A549 (cell line): ENCODE data around the gene ACAD9. TPM values are rescaled to one million over a fixed set of nuclear protein-coding genes. Genes with fewer than 3 reads are reported as not detected.

ENCODE experiments used
- ATAC-seq, 2 experiments: fragments of 200-7000 bp in 1 of 2; fragments of >200 bp in 1 of 2; cut with Nextera tagmentation in 1 of 2; cut with Tn5 transposase in 1 of 2; 3 replicates each; pipeline versions ENCODE4 v1.8.0 to v1.9.1; 2018 to 2020; ENCODE audit warnings: mild to moderate bottlenecking in 1 of 2, moderate library complexity in 1 of 2
- CTCF ChIA-PET: fragments of 300-600 bp; sonication (Branson Sonifier 250); formaldehyde crosslinking; extraction: SDS; loops from one replicate; lab custom pipeline; 2021; ENCODE audit warnings: antibody characterized with exemption, inconsistent platforms; lab: Yijun Ruan, JAX
- POLR2A ChIA-PET: fragments of 350-600 bp; formaldehyde crosslinking; extraction: SDS; loops from one replicate; lab custom pipeline; 2021; ENCODE audit warnings: antibody characterized with exemption, inconsistent platforms; lab: Yijun Ruan, JAX
- DNase-seq, 2 experiments: peaks; one replicate each; pipeline versions ENCODE4 v3.0.0 to v3.0.0-alpha.2; 2011 to 2016; ENCODE audit warnings: low read depth in 1 of 2, low spot score in 1 of 2
- FAIRE-seq: peaks from 2 replicates; lab custom pipeline; 2011; peaks lifted over from hg19 to GRCh38; lab: Jason Lieb, UNC
- H3K27ac ChIP-seq, 2 experiments: fragments of >200 bp; sonication (Bioruptor Twin); formaldehyde crosslinking; 3 replicates each; pipeline ENCODE4 v1.5.1; 2016 to 2017
- H3K4me1 ChIP-seq: fragments of >200 bp; sonication (Bioruptor Twin); formaldehyde crosslinking; 3 replicates; pipeline ENCODE4 v1.6.1; 2016
- H3K4me2 ChIP-seq: fragments of >200 bp; sonication (Bioruptor Twin); formaldehyde crosslinking; 3 replicates; pipeline ENCODE4 v1.6.1; 2016
- H3K4me3 ChIP-seq: fragments of >200 bp; sonication (Bioruptor Twin); formaldehyde crosslinking; 3 replicates; pipeline ENCODE4 v1.5.1; 2016
- H3K9me3 ChIP-seq: fragments of >200 bp; sonication (Bioruptor Twin); formaldehyde crosslinking; 3 replicates; pipeline ENCODE4 v1.6.1; 2016
- CBX2 ChIP-seq: fragments of 200-600 bp; sonication (generic); IDR thresholded peaks from 2 replicates; pipeline ENCODE4 v1.6.1; 2016; ENCODE audit warnings: low read depth, mild to moderate bottlenecking, borderline replicate concordance
- CEBPB ChIP-seq, 2 experiments: fragments of >200 bp in 1 of 2; sonication (Bioruptor Twin) in 1 of 2; formaldehyde crosslinking in 1 of 2; IDR thresholded peaks; 2 replicates each; pipeline ENCODE4 v1.6.1; 2012 to 2016
- CHD2 ChIP-seq: fragments of 150-350 bp; IDR thresholded peaks from 2 replicates; pipeline ENCODE4 v1.6.1; 2014; ENCODE audit warnings: low read length; ENCODE audit not compliant: partially characterized antibody
- CHD4 ChIP-seq: fragments of 200-600 bp; sonication (generic); IDR thresholded peaks from 2 replicates; pipeline ENCODE4 v1.6.1; 2016; ENCODE audit warnings: antibody characterized with exemption, mild to moderate bottlenecking, borderline replicate concordance
- EHMT2 ChIP-seq: fragments of 200-600 bp; sonication (generic); IDR thresholded peaks from 2 replicates; pipeline ENCODE4 v1.6.1; 2016; ENCODE audit warnings: antibody characterized with exemption, low read depth, mild to moderate bottlenecking, moderate library complexity
- EP300 ChIP-seq, 2 experiments: fragments of >200 bp; sonication (Bioruptor Twin); formaldehyde crosslinking; IDR thresholded peaks; 2 replicates in 1 of 2; 3 replicates in 1 of 2; pipeline ENCODE4 v1.6.1; 2016 to 2017
- ESRRA ChIP-seq: fragments of 150-350 bp; IDR thresholded peaks from 2 replicates; pipeline ENCODE4 v1.6.1; 2014; ENCODE audit warnings: mild to moderate bottlenecking, low read length, borderline replicate concordance
- HOXA7 ChIP-seq: fragments of 250-450 bp; sonication (Bioruptor Pico); IDR thresholded peaks from 2 replicates; pipeline ENCODE4 v1.5.0; 2020; ENCODE audit warnings: mild to moderate bottlenecking, moderate library complexity
- HOXB13 ChIP-seq: fragments of 250-450 bp; sonication (Bioruptor Pico); IDR thresholded peaks from 2 replicates; pipeline ENCODE4 v1.5.0; 2020; ENCODE audit warnings: low read depth, mild to moderate bottlenecking, moderate library complexity
- JUNB ChIP-seq: fragments of >200 bp; sonication (Bioruptor Twin); formaldehyde crosslinking; IDR thresholded peaks from 2 replicates; pipeline ENCODE4 v1.6.1; 2016
- MAFK ChIP-seq: fragments of 450-650 bp; IDR thresholded peaks from 2 replicates; pipeline ENCODE4 v1.6.1; 2014; ENCODE audit not compliant: partially characterized antibody
- RAD21 ChIP-seq, 2 experiments: fragments of >200 bp in 1 of 2; sonication (Bioruptor Twin) in 1 of 2; formaldehyde crosslinking in 1 of 2; IDR thresholded peaks in 1 of 2; conservative IDR thresholded peaks in 1 of 2; 2 replicates in 1 of 2; 3 replicates in 1 of 2; pipeline ENCODE4 v1.6.1; 2012 to 2018; ENCODE audit warnings: inconsistent platforms in 1 of 2
- RCOR1 ChIP-seq: fragments of 150-350 bp; IDR thresholded peaks from 2 replicates; pipeline ENCODE4 v1.6.1; 2014; ENCODE audit warnings: antibody characterized with exemption, low read length, low read depth
- RFX5 ChIP-seq: fragments of 450-650 bp; IDR thresholded peaks from 2 replicates; pipeline ENCODE4 v1.7.1; 2014; ENCODE audit warnings: antibody characterized with exemption, mild to moderate bottlenecking, moderate library complexity
- RNF2 ChIP-seq: fragments of 200-600 bp; sonication (generic); IDR thresholded peaks from 2 replicates; pipeline ENCODE4 v1.6.1; 2016; ENCODE audit warnings: low read depth, mild to moderate bottlenecking, antibody characterized with exemption, moderate library complexity, borderline replicate concordance
- TP53 ChIP-seq: fragments of 250-450 bp; sonication (Bioruptor Pico); IDR thresholded peaks from 2 replicates; pipeline ENCODE4 v1.5.0; 2021; ENCODE audit warnings: mild to moderate bottlenecking, moderate library complexity
- ZC3H11A ChIP-seq: fragments of 450-650 bp; IDR thresholded peaks from 2 replicates; pipeline ENCODE4 v1.6.1; 2014; ENCODE audit warnings: antibody characterized with exemption, mild to moderate bottlenecking
- ZNF302 ChIP-seq: fragments of 250-450 bp; sonication (Bioruptor Pico); IDR thresholded peaks from 2 replicates; pipeline ENCODE4 v1.9.0; 2021; ENCODE audit warnings: inconsistent platforms, mild to moderate bottlenecking, moderate library complexity
- ZSCAN20 ChIP-seq: fragments of 250-450 bp; sonication (Bioruptor Pico); IDR thresholded peaks from 2 replicates; pipeline ENCODE4 v1.8.0; 2022; ENCODE audit warnings: mild to moderate bottlenecking, moderate library complexity
- WGBS: methylation state at CpG from one replicate; pipeline ENCODE4 v1.1.6; 2017; ENCODE audit errors: missing lambda C conversion rate; 5-methylcytosine and 5-hydroxymethylcytosine counted together
- polyA plus RNA-seq, 4 experiments: library from polyadenylated mRNA; depleted of rRNA in 3 of 4; stranded (reverse); fragments of >200 nt; fragmentation: RNase III in 1 of 4; extraction: RNeasy Plus Mini Kit Qiagen cat#74134 plus additional on column Dnase treatment in 1 of 4; gene quantifications; 2 replicates in 3 of 4; 3 replicates in 1 of 4; pipeline ENCODE4 v1.2.3, GENCODE V29; 2011 to 2017
- TF ChIP-seq, protein P1 (sequence below): IDR thresholded peaks from 2 replicates; pipeline ENCODE4 v1.6.1; 2012
- TF ChIP-seq, protein P2 (sequence below): fragments of 250-450 bp; sonication (Bioruptor Pico); IDR thresholded peaks from 2 replicates; pipeline ENCODE4 v1.5.0; 2020; ENCODE audit warnings: low read depth, mild to moderate bottlenecking, moderate library complexity
- TF ChIP-seq, protein P3 (sequence below): fragments of >200 bp; sonication (Bioruptor Twin); formaldehyde crosslinking; IDR thresholded peaks from 3 replicates; pipeline ENCODE4 v1.6.1; 2016
- TF ChIP-seq, protein P4 (sequence below): fragments of >200 bp; sonication (Bioruptor Twin); formaldehyde crosslinking; IDR thresholded peaks from 3 replicates; pipeline ENCODE4 v1.5.1; 2016

ACAD9 gene
- polyA plus RNA-seq, 2 of the 4 experiments (the other 2 are of a cell fraction): 26.1 to 29.2 TPM

DNA sequence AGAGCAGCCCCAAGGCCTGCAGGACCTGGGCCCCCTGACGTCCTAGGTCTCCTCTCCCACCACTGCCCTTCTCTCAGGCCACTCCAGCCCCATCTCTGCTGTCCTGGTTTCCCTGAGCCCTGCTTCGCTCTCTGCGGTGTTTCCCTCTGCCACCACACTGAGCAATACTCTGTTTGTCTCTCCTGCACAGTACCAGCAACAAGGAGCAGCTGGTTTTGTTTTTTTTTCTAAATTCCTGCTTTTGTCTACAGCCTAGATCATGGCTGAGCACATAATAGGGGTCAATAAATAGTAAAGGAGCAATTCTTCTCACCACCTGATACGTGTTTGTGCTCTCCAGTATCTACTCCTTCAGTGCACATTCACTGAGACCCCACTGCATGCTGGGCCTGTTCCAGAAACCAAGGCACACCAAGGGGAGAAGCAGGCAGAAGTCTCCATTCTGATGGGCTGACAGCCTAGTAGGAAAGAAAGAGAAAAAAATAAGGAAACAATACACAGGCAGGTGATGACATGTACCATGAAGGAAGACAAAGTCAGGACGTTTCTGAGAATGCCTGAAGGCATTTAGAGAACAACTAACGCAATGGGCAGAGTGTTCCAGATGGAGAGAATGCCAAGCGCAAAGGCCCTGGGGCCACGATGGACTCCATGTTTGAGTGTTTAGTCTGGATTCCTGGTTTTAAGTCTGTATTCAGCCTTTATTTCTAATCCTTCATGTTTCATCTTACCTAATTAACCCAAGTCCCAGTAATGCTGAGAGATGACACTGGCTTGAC, 6.0 kb upstream of the ACAD9 start:
- Histone ChIP-seq H3K9me3 (no peaks in the 10 kb centered on the region), H3K4me2 (no peak overlapping the region), H3K4me3 (no peak overlapping the region), H3K4me1 (peaks cover 5% of the 10 kb centered on the region; the same call in 1 of the 3 replicates), H3K27ac (no peak overlapping the region)
- ATAC-seq (no peak), FAIRE-seq (no peak), DNase-seq (no peak)
- CTCF ChIA-PET: no interaction called here
- POLR2A ChIA-PET: no interaction called here
- 58% methylated on average over 8 of the region's 8 CpGs for WGBS
- TF ChIP-seq RNF2 (no peak), MAFK (no peak), RAD21 (conservative IDR thresholded peaks at IDR 0.05 in 1 of 2, IDR thresholded peaks at IDR 0.05 in 1 of 2) (no peak), JUNB (no peak), EP300 (IDR thresholded peaks at IDR 0.05) (no peak), CBX2 (no peak), CHD4 (no peak), CHD2 (no peak), ESRRA (no peak), TP53 (CRISPR knock-in tag) (no peak), ZNF302 (no peak), EHMT2 (no peak), ZSCAN20 (CRISPR knock-in tag) (no peak)
- TF ChIP-seq, protein P1, sequence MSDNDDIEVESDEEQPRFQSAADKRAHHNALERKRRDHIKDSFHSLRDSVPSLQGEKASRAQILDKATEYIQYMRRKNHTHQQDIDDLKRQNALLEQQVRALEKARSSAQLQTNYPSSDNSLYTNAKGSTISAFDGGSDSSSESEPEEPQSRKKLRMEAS: no peak
- TF ChIP-seq, protein P2, sequence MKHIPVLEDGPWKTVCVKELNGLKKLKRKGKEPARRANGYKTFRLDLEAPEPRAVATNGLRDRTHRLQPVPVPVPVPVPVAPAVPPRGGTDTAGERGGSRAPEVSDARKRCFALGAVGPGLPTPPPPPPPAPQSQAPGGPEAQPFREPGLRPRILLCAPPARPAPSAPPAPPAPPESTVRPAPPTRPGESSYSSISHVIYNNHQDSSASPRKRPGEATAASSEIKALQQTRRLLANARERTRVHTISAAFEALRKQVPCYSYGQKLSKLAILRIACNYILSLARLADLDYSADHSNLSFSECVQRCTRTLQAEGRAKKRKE (CRISPR knock-in tag): no peak

DNA sequence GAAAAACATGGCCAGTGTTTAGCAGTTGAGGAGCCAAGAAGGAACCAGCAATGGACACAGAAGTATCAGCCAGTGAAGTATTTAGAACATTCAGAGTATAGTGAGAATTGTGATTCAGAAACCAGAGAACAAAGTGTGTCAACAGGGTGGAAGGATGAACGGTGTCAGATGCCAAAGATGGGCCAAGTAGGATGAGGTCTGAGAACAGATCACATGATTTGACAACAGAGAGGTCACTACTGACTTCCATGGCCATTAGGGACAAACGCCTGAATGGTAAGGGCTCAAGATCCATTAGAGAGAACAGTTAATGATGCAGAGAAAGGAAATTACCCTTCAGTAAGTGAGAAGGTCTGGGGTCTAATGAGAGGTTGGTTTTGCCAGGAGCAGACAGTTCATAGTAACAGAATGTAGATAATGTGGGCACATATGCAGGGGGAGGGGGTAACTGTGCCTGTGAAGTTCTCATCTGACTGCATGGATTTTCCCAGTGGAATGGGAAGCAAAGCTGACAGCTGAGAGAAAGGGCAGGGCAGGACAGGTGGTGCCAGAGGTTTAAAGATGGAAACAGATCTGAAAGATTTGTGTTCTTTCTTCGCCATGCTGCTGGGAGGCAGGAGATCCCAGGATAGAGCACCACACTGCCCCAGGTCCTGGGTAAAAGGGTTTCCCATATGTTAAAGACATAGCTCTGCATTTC, 4.8 kb upstream of the ACAD9 start:
- DNase-seq: no peak
- POLR2A ChIA-PET: no interaction called here
- no peak for TF ChIP-seq RFX5
- TF ChIP-seq RCOR1: no peak
- TF ChIP-seq, protein P3, sequence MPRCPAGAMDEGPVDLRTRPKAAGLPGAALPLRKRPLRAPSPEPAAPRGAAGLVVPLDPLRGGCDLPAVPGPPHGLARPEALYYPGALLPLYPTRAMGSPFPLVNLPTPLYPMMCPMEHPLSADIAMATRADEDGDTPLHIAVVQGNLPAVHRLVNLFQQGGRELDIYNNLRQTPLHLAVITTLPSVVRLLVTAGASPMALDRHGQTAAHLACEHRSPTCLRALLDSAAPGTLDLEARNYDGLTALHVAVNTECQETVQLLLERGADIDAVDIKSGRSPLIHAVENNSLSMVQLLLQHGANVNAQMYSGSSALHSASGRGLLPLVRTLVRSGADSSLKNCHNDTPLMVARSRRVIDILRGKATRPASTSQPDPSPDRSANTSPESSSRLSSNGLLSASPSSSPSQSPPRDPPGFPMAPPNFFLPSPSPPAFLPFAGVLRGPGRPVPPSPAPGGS: no peak
- no peak for TF ChIP-seq HOXB13
- TF ChIP-seq CEBPB (IDR thresholded peaks at IDR 0.05): no peak
- TF ChIP-seq ZC3H11A: no peak
- TF ChIP-seq CHD4: no peak
- no peak for TF ChIP-seq HOXA7
- TF ChIP-seq, protein P4, sequence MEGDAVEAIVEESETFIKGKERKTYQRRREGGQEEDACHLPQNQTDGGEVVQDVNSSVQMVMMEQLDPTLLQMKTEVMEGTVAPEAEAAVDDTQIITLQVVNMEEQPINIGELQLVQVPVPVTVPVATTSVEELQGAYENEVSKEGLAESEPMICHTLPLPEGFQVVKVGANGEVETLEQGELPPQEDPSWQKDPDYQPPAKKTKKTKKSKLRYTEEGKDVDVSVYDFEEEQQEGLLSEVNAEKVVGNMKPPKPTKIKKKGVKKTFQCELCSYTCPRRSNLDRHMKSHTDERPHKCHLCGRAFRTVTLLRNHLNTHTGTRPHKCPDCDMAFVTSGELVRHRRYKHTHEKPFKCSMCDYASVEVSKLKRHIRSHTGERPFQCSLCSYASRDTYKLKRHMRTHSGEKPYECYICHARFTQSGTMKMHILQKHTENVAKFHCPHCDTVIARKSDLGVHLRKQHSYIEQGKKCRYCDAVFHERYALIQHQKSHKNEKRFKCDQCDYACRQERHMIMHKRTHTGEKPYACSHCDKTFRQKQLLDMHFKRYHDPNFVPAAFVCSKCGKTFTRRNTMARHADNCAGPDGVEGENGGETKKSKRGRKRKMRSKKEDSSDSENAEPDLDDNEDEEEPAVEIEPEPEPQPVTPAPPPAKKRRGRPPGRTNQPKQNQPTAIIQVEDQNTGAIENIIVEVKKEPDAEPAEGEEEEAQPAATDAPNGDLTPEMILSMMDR: no peak
- no peak for ATAC-seq
- peaks cover 5% of the 10 kb centered on the region; the same call in 1 of the 3 replicates for H3K4me1 ChIP-seq
- no peak overlapping the region for H3K4me2 ChIP-seq
- no peak overlapping the region for H3K27ac ChIP-seq
- no peak overlapping the region for H3K4me3 ChIP-seq
- WGBS: 40% methylated on average over 3 of the region's 3 CpGs
- FAIRE-seq: no peak
- no peaks in the 10 kb centered on the region for H3K9me3 ChIP-seq
- CTCF ChIA-PET: interaction anchor here (0.9 to 2.0 kb wide), 5 partner anchors 10 to 80 kb away, joined by 3 to 4 read pairs (median 3); no protein-coding TSS in a partner anchor
